VCaP (cell line): ENCODE results near the gene POLR2F.

Experiments
- H3K27ac ChIP-seq: fragments of 450-650 bp; 2 replicates; pipeline ENCODE4 v1.5.1; 2017
- CTCF ChIP-seq: fragments of 450-650 bp; conservative IDR thresholded peaks from 2 replicates; pipeline ENCODE4 v1.5.1; 2017; ENCODE audit warnings: mild to moderate bottlenecking, moderate library complexity

Gene POLR2F

DNA sequence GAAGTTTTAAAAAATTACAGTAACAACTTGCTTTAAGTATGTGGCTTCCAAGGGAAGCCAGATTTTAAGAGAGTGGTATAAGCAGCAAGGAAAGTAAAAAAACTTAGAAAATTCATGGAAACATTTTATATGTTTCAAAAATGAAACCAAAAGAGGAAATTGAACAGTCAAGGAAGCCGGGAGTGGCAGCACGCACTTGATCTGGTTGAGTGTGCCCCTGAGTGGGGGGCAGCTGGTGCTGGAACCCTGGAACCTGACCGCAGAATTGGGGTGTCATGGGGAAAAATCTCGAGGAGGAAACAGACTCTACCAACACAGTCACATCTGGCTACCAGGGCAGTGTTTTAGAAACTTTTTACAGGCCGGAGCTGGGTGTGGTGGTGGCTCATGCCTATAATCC is 33.4 kb upstream of the POLR2F start:
- H3K27ac ChIP-seq, result no peak overlapping the region
- no peak for TF ChIP-seq CTCF

DNA sequence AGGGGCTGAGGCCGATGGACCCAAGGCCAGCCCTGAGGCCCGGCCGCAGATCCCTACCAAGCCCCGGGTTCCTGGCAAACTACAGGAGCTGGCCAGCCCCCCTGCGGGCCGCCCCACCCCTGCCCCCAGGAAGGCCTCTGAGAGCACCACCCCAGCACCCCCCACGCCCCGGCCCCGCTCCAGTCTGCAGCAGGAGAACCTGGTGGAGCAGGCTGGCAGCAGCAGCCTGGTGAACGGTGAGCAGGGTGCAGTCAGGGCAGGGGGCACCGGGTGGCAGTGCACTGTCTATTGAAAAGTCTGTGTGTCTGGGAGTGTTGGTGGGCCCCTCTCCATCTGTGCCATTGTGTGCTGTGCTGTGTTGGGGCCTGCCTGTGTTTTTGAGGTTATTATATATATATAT is 31.3 kb upstream of the POLR2F start:
- TF ChIP-seq CTCF, result no peak
- no peak overlapping the region for H3K27ac ChIP-seq

DNA sequence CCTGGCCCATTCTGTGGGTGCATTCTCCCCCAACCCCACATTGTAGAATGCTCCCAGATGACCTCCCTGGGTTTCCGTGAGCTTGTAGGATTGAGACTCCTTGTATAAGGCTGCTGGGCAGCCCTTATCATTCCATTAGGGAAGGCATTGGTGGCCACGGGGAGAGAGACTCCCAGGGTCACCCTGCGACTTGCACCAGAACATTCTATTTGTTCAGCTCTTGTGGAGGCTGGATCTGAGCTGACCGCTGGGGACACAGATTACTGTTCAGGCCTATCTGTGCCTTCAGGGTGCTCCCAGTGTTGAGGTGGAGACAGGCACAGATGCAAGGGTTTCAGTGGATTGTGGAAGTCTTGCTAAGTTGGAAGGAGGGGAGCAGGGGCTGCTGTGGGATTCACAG is 29.6 kb upstream of the POLR2F start:
- H3K27ac ChIP-seq, result no peak overlapping the region
- no peak for TF ChIP-seq CTCF

DNA sequence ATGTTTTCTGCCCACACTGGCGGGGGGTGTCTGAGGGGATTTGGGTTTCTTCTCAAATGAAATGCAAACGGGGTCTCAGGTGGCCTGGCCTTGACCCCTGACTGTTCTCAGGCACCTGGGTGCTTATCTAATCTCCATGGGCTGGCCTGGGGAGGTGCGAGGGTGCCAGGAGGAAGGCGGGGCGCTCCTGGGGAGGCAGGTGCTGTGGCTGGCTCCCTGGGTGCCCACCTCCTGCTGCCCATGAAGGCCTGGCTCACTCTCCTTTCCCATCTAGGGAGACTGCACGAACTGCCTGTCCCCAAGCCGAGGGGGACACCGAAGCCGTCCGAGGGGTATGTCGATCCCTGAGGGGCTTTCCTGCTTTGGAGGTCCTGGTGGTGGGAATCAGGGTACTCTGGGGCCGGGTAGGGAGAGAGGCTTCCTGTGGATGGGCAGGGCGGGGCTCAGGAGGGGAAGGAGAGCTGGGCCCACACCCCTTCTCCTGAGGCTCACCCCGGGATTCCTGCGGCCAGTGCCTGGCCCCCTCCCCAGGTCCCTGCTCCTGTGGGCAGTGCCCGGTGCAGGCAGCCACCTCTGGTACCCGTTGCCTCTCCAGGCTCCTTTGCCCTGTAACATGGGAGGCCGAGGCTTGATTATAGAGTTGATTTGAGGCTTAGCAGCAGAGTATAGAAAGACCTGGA is 29.0 kb upstream of the POLR2F start:
- no peak overlapping the region for H3K27ac ChIP-seq
- TF ChIP-seq CTCF, result no peak

DNA sequence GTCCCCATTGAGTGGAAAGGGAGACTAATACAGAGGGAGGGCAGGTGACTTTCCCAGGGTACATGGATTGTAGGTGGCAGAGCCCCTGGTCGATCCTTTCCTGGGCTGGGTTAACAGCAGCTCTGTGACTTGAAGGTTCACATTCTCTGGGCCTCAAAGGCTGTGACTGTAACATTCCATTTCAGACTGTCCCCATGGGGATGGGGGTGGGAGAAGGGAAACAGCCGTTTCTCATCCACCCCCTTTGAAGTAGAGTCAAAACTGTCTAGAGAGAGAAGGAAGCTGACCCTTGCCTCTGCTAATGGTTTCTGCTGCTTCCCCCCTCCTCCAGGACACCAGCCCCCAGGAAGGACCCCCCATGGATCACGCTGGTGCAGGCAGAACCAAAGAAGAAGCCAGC is 28.2 kb upstream of the POLR2F start:
- TF ChIP-seq CTCF, result no peak
- H3K27ac ChIP-seq, result no peak overlapping the region

DNA sequence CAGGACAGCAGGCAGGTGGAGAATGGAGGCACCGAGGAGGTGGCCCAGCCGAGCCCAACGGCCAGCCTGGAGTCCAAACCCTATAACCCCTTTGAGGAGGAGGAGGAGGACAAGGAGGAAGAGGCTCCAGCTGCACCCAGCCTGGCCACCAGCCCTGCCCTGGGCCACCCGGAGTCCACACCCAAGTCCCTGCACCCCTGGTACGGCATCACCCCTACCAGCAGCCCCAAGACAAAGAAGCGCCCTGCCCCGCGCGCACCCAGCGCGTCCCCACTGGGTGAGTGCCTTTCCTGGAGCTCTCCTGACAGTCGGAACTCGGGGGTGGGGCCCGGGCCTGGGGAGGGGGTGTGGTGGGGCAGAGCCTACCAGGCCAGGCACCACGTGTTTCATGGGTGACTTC is 27.7 kb upstream of the POLR2F start:
- no peak overlapping the region for H3K27ac ChIP-seq
- no peak for TF ChIP-seq CTCF

DNA sequence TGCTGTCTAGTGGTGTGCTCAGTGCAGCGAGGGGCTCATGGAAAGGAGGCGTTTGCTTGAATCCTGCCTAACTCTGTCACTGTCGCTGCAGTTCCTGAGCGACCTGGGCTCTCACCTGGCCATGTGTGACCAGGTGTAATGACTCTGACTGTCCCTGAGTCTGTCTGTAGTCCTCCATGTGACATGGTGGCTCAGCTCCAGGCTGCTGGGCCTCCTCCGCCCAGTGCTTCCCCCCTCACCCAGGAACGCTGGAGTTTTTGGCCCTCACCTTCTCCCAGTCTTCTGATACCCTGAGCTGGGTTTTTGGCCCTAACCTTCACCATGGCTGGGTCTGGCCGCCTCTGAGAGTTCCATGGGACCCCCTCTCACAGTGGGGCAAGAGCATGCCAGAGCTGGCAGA is 27.1 kb upstream of the POLR2F start:
- no peak overlapping the region for H3K27ac ChIP-seq
- TF ChIP-seq CTCF, result no peak
